Transverse colon (tissue), 4 donors: ENCODE measurements around the gene KIFC3. TPM values are rescaled to one million over a fixed set of nuclear protein-coding genes. Genes with fewer than 3 reads are reported as not detected.

Experiments
- DNase-seq: peaks from one replicate; pipeline ENCODE4 v3.0.0-alpha.2; 2019
- H3K27ac ChIP-seq, 4 donors: fragments of 200-600 bp; sonication (generic); 2 replicates each; pipeline ENCODE4 v1.5.1; 2016 to 2018; ENCODE audit warnings: inconsistent platforms in 4 of 4
- H3K27me3 ChIP-seq: fragments of 200-600 bp; sonication (generic); 2 replicates; pipeline ENCODE4 v1.5.1; 2017; ENCODE audit warnings: inconsistent platforms
- H3K36me3 ChIP-seq, 4 donors: fragments of 200-600 bp; sonication (generic); 2 replicates each; pipeline ENCODE4 v1.5.1; 2017 to 2019; ENCODE audit warnings: inconsistent platforms in 4 of 4
- H3K4me1 ChIP-seq, 4 donors: fragments of 200-600 bp; sonication (generic); 2 replicates each; pipeline ENCODE4 v1.5.1; 2017 to 2020; ENCODE audit warnings: inconsistent platforms in 4 of 4
- H3K4me3 ChIP-seq, 4 donors: fragments of 200-600 bp; sonication (generic); 1 replicate in 1 of 4; 2 replicates in 3 of 4; pipeline versions ENCODE4 v1.5.1 to v1.6.1; 2017 to 2019; ENCODE audit warnings: inconsistent platforms in 4 of 4
- H3K9me3 ChIP-seq, 2 donors: fragments of 200-600 bp; sonication (generic); 2 replicates each; pipeline ENCODE4 v1.5.1; 2017 to 2019; ENCODE audit warnings: inconsistent platforms in 2 of 2
- EP300 ChIP-seq: sonication (generic); formaldehyde crosslinking; IDR thresholded peaks from one replicate; pipeline ENCODE4 v1.6.1; 2017; ENCODE audit warnings: antibody characterized with exemption, low read depth
- POLR2A ChIP-seq: fragments of 450-650 bp; IDR thresholded peaks from one replicate; pipeline ENCODE4 v1.6.1; 2016; ENCODE audit warnings: antibody characterized with exemption, mild to moderate bottlenecking, moderate library complexity
- POLR2AphosphoS5 ChIP-seq, 3 donors: sonication (generic); formaldehyde crosslinking; IDR thresholded peaks; one replicate each; pipeline ENCODE4 v1.6.1; 2016; ENCODE audit warnings: antibody characterized with exemption in 3 of 3
- WGBS, 2 donors: methylation state at CpG; one replicate each; pipeline ENCODE4 v1.1.5; 2018; ENCODE audit warnings: low coverage in 1 of 2; 5-methylcytosine and 5-hydroxymethylcytosine counted together
- in situ Hi-C, 4 donors: fragments of 200-750 bp; cut with MboI; loops; one replicate each; pipeline versions ENCODE4 v1.15.0 to v1.15.1; 2017; ENCODE audit warnings: low sequenced_read_pairs in 3 of 4, low pct_ligation_motif_present in 1 of 4, low pct_unique_long_range_greater_than_20kb in 1 of 4
- intact Hi-C: fragments of 100-400 bp; cut with DNase I; formaldehyde crosslinking; loops from one replicate; pipeline ENCODE4 v1.15.1; 2023; ENCODE audit warnings: low total_unique reads
- total RNA-seq, 4 donors: library from RNA; depleted of rRNA; stranded (reverse); fragments of >200 nt; gene quantifications; one replicate each; pipeline ENCODE4 v1.1.0, GENCODE V29; 2016
- TF ChIP-seq, protein P1 (sequence below), 5 experiments: fragments of 200-600 bp in 3 of 5; fragments of 450-650 bp in 2 of 5; sonication (generic) in 3 of 5; IDR thresholded peaks; 1 replicate in 2 of 5; 2 replicates in 3 of 5; pipeline ENCODE4 v1.5.1; 2016 to 2017; ENCODE audit warnings: antibody characterized with exemption in 5 of 5, inconsistent platforms in 3 of 5, mild to moderate bottlenecking in 2 of 5, moderate library complexity in 1 of 5

The KIFC3 gene
- total RNA-seq, 4 donors from 2014 or later: 5.2 to 46.8 (median 13.5) TPM

DNA sequence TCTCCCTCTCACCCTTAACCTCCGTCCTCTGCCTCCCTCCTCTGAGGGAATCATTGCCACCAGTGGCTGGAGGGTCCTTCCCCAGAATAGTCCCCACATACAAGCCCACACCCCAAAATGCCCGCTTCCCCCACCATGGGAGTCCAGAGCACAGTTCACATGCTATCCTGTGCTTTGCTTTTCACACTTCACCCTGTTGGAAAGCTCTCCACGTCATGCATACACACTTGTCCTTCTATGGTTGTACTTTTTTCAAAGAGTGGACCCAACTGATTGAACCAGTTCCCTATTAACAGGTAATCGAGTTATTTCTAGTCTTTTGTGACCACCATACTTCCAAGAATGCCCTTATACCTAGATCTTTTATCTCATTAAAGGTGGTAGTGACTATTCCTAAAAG lies 23.8 kb upstream of the KIFC3 start:
- H3K4me3 ChIP-seq: no peak overlapping the region
- TF ChIP-seq POLR2A (no peak), EP300 (no peak), POLR2AphosphoS5 (IDR thresholded peaks at IDR 0.05) (no peak)
- TF ChIP-seq, protein P1, sequence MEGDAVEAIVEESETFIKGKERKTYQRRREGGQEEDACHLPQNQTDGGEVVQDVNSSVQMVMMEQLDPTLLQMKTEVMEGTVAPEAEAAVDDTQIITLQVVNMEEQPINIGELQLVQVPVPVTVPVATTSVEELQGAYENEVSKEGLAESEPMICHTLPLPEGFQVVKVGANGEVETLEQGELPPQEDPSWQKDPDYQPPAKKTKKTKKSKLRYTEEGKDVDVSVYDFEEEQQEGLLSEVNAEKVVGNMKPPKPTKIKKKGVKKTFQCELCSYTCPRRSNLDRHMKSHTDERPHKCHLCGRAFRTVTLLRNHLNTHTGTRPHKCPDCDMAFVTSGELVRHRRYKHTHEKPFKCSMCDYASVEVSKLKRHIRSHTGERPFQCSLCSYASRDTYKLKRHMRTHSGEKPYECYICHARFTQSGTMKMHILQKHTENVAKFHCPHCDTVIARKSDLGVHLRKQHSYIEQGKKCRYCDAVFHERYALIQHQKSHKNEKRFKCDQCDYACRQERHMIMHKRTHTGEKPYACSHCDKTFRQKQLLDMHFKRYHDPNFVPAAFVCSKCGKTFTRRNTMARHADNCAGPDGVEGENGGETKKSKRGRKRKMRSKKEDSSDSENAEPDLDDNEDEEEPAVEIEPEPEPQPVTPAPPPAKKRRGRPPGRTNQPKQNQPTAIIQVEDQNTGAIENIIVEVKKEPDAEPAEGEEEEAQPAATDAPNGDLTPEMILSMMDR (IDR thresholded peaks at IDR 0.05): no peak
- DNase-seq: no peak
- no peaks in the 10 kb centered on the region for H3K27me3 ChIP-seq
- H3K27ac ChIP-seq: no peak overlapping the region
- peaks cover 0 to 6% (median 3%) of the 10 kb centered on the region in 4 donors for H3K4me1 ChIP-seq
- WGBS, 2 donors: 45 to 61% methylated on average over 3 to 4 of the region's 4 CpGs
- no peaks in the 10 kb centered on the region for H3K9me3 ChIP-seq
- in situ Hi-C loops: no loop called here
- intact Hi-C loops: no loop called here
- H3K36me3 ChIP-seq: no peaks in the 10 kb centered on the region

DNA sequence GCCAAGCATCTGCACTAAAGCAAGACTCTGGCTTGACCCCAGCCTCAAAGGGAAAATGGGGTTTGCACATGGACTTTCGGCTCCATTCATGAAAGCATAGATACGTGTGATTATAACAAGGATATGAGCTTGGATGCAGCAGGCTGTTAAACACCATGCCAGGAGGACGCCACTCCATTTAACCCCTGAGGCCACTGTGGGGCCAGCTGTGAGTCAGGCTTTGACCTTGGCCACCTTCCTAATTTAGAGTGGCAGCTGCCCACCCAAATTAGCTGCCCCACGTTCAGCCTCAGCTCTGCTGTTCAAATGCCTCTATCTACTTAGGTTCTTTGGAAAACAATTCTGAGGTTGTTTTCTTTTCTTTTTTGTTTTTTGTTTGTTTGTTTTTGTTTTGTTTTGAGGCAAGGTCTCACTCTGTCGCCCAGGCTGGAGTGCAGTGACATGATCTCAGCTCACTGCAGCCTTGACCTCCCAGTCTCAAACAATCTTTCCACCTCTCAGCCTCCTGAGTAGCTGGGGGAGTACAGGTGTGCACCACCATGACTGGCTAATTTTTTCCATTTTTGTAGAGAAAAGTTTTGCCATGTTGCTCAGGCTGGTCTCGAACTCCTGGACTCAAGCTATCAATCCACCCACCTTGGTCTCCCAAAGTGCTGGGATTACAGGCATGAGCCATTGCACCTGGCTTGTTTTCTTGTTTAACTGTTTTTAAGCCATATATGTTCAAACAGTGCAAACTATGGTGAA lies 23.2 kb upstream of the KIFC3 start:
- WGBS, 2 donors: 71 to 100% methylated on average over 2 to 6 of the region's 6 CpGs
- H3K4me1 ChIP-seq: peaks cover 0 to 8% (median 3%) of the 10 kb centered on the region in 4 donors

DNA sequence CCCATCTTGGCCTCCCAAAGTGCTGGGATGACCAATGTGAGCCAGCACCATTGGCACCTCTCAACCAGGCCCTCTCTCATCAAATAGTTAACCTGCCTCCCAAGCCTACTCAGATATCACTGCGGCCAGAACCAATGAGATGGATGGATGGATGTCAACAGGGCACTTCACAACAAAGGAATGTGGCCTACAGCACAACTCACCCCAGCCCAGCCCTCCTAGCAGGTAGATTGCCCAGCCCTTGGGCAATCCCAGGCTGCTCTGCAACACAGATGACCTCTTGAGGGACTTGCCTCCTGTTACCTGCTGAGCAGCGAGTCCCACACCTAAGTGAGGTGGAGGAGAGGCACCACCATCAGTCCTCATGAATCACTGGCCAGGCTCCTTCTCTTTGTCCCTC lies 22.6 kb upstream of the KIFC3 start:
- TF ChIP-seq POLR2AphosphoS5 (IDR thresholded peaks at IDR 0.05) (no peak), EP300 (no peak), POLR2A (no peak)
- TF ChIP-seq, protein P1 (IDR thresholded peaks at IDR 0.05): no peak
- Histone ChIP-seq H3K27me3 (no peaks in the 10 kb centered on the region), H3K36me3 (no peaks in the 10 kb centered on the region), H3K9me3 (no peaks in the 10 kb centered on the region), H3K27ac (no peak overlapping the region), H3K4me3 (no peak overlapping the region), H3K4me1 (peaks cover 0 to 8% (median 3%) of the 10 kb centered on the region in 4 donors)
- in situ Hi-C loops: no loop called here
- no peak for DNase-seq
- intact Hi-C loops: no loop called here
- 86% methylated on average over 2 of the region's 2 CpGs; no CpG with 5 or more reads in 1 of the 2 donors for WGBS, 2 donors

More for the DNA sequence above, 23.2 kb upstream of the KIFC3 start:
- Histone ChIP-seq H3K36me3 (no peaks in the 10 kb centered on the region), H3K9me3 (no peaks in the 10 kb centered on the region), H3K4me3 (no peak overlapping the region), H3K27ac (no peak overlapping the region), H3K27me3 (no peaks in the 10 kb centered on the region)
- TF ChIP-seq EP300: no peak
- no peak for TF ChIP-seq POLR2A
- TF ChIP-seq, protein P1 (IDR thresholded peaks at IDR 0.05): no peak
- no peak for TF ChIP-seq POLR2AphosphoS5 (IDR thresholded peaks at IDR 0.05)
- in situ Hi-C loops: no loop called here
- DNase-seq: no peak
- intact Hi-C loops: no loop called here

DNA sequence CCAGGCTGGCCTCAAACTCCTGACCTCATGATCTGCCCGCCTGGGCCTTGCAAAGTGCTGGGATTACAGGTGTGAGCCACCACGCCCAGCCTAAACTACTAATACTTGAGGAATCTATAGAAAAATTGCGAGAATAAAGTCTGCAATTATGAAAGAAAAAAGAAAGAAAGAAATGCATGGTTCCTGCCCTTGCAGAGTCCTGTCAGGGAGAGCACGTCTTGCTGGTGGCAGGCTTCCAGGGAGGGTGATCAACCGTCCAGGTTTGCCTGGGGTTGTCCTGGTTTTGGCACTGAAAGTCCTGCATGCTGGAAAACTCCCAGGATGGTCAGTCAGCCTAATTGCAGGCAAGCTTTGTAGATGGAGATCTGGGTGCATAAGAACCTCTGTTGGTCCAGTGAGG lies 21.5 kb upstream of the KIFC3 start:
- 66 to 77% methylated on average over 3 to 5 of the region's 5 CpGs for WGBS, 2 donors
- H3K4me1 ChIP-seq: peaks cover 0 to 10% (median 4%) of the 10 kb centered on the region in 4 donors
- in situ Hi-C loops: no loop called here
- H3K27ac ChIP-seq: no peak overlapping the region
- intact Hi-C loops: no loop called here
- H3K9me3 ChIP-seq: no peaks in the 10 kb centered on the region
- DNase-seq: no peak
- no peak overlapping the region for H3K4me3 ChIP-seq
- no peaks in the 10 kb centered on the region for H3K27me3 ChIP-seq
- TF ChIP-seq, protein P1 (IDR thresholded peaks at IDR 0.05): no peak
- TF ChIP-seq POLR2AphosphoS5 (IDR thresholded peaks at IDR 0.05) (no peak), EP300 (no peak), POLR2A (no peak)
- no peaks in the 10 kb centered on the region for H3K36me3 ChIP-seq
